ENCODE measurements around the gene AHCYL1. TPM values are rescaled to one million over a fixed set of nuclear protein-coding genes. Genes with fewer than 3 reads are reported as not detected.

The AHCYL1 gene
- 10 to 100 TPM; 27.1 to 40.7 TPM for total RNA-seq
- 10 to 100 TPM; 24.9 to 33.5 TPM for polyA plus RNA-seq

DNA sequence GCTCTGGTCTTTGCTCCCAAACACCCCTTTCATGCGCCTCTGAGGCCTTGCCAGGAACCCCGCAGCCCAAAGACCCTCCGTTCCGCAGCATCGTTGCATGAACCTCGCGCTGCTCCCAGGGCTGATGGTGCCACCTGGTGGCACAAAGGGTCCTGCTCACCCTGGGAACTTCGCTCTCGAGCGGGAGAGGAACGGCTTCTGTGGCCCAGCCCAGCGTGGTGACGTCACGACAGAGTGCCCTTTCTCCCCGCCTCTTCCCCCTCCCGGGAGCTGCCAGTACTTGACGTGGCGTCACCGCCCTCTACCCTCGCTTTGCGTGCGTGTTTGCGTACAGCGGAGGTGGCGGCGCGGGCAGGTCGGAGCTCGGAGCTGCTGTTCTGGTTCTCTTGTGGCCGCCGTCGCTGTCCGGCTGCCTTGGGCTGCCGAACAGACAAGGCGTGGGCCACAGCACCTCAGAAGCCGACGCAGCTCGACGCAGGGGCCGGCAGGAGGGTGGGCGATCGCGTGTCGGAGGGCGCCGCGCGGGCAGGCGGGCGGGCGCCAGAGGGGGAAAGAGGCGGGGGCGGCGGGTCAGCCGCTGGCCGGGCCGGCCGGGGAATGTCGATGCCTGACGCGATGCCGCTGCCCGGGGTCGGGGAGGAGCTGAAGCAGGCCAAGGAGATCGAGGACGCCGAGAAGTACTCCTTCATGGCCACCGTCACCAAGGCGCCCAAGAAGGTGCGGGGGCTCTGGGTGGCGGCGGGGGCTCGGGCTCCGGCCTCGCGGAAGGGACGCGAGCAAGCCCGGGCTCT, at the start of gene AHCYL1:
TSS of gene AHCYL1 (plus strand) at position 310 of the 791 bp plus-strand sequence. CDS start at position 598, 288 bp downstream.
- peaks cover 5 to 67% (median 60%) of the 10 kb centered on the region in 4 donors for H3K4me1 ChIP-seq (ENCODE audit: control insufficient read depth in 4 of 4, insufficient read depth in 4 of 4, low read length in 3 of 4)
- DNase-seq (ENCODE audit: low spot score), result peak; percentile 99
- no peaks in the 10 kb centered on the region for H3K27me3 ChIP-seq (ENCODE audit: control insufficient read depth in 4 of 4, insufficient read depth in 4 of 4, low read length in 3 of 4)
- peak within 1 kb of the TSS; percentile 88 to 91 for H3K9ac ChIP-seq (ENCODE audit: low read depth in 1 of 2, low read length in 2 of 2)
- H3K36me3 ChIP-seq (ENCODE audit: control insufficient read depth in 4 of 4, insufficient read depth in 3 of 4, low read depth in 1 of 4, low read length in 3 of 4), result no peaks in the 10 kb centered on the region
- H3K4me3 ChIP-seq (ENCODE audit: low read depth in 1 of 3, low read length in 3 of 3), result peak within 1 kb of the TSS; percentile 78 to 89 (median 89)
- WGBS, result under 1% methylated on average over 79 of the region's 79 CpGs
- H3K27ac ChIP-seq (ENCODE audit: low read depth in 1 of 2, low read length in 2 of 2), result peak within 1 kb of the TSS; percentile 91 to 98
- no peak for TF ChIP-seq HNF4G (IDR thresholded peaks at IDR 0.05)
- peak; percentile 65 for TF ChIP-seq NR2F2 (IDR thresholded peaks at IDR 0.05)
- peak; percentile 74 for TF ChIP-seq YY1 (IDR thresholded peaks at IDR 0.05)
- peak in 1 of 2 donors; percentile 44 for TF ChIP-seq GABPA (IDR thresholded peaks at IDR 0.05 in 1 of 2, conservative IDR thresholded peaks at IDR 0.05 in 1 of 2)
- peak in 1 of 2 donors; percentile 50 for TF ChIP-seq HNF4A (conservative IDR thresholded peaks at IDR 0.05)
- peak; percentile 72 for TF ChIP-seq SP1 (IDR thresholded peaks at IDR 0.05)
- no peak for TF ChIP-seq ZBTB33 (IDR thresholded peaks at IDR 0.05)
- no peak for TF ChIP-seq TAF1 (conservative IDR thresholded peaks at IDR 0.05)
- TF ChIP-seq JUND (IDR thresholded peaks at IDR 0.05), result peak; percentile 27 to 51
- TF ChIP-seq FOXA2 (IDR thresholded peaks at IDR 0.05), result no peak
- no peak for TF ChIP-seq MAX (IDR thresholded peaks at IDR 0.05)
- peak; percentile 69 for TF ChIP-seq REST (IDR thresholded peaks at IDR 0.05)
- TF ChIP-seq FOXA1 (IDR thresholded peaks at IDR 0.05), result peak; percentile 14
- TF ChIP-seq RXRA (IDR thresholded peaks at IDR 0.05), result peak; percentile 23 to 49
- no peak for TF ChIP-seq ATF3 (IDR thresholded peaks at IDR 0.05)
- peak; percentile 99 for TF ChIP-seq CTCF (IDR thresholded peaks at IDR 0.05; ENCODE audit: low read depth, low read length, missing input control)
- peak; percentile 97 to 99 for TF ChIP-seq RAD21 (IDR thresholded peaks at IDR 0.05)
- TF ChIP-seq EGR1 (IDR thresholded peaks at IDR 0.05; ENCODE audit: low read depth in 2 of 2), result peak in 1 of 2 donors; percentile 57
- H3K9me3 ChIP-seq (ENCODE audit: control insufficient read depth in 4 of 4, low read length in 3 of 4), result no peaks in the 10 kb centered on the region
